AML-193 (cell line): Measurements from ENCODE around the gene MMUT.
"Not testable (repeated sequence)": the region's sequence is repeated elsewhere in the genome, so short reads cannot be mapped to it uniquely, and the experiment has no call there.

ENCODE experiments used
- DNase-seq, 2 experiments: peaks; one replicate each; lab custom pipeline; 2025; lab: John Stamatoyannopoulos, UW

The MMUT gene

GRCh38 chr6:49423817-49424216 is 39.2 kb downstream of the MMUT start:
- DNase-seq, result no peak

- DNase-seq, result no peak
These were observed 46.9 kb downstream of the MMUT start for GRCh38 chr6:49416195-49416594.

DNA sequence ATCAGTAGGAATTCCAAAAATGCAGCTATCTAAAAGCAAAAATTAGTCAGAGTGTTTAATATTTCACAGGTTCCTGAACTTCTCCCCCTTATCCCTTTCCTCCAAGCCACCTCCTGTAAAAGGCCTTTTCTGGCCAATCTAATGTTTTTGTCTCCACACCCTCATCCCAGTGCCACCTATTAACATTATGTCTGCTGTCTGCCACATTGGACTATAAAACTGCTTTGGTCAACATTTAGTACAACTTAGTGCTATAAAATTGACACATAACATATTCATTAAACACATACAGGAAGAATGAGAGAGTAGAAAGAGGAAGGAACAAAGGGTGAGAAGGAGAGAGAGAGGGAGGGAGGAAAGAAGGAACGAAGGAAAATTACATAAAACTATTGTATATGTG is 47.7 kb downstream of the MMUT start:
- no peak for DNase-seq

GRCh38 chr6:49410564-49410963 is 52.5 kb downstream of the MMUT start:
- no peak for DNase-seq

DNA sequence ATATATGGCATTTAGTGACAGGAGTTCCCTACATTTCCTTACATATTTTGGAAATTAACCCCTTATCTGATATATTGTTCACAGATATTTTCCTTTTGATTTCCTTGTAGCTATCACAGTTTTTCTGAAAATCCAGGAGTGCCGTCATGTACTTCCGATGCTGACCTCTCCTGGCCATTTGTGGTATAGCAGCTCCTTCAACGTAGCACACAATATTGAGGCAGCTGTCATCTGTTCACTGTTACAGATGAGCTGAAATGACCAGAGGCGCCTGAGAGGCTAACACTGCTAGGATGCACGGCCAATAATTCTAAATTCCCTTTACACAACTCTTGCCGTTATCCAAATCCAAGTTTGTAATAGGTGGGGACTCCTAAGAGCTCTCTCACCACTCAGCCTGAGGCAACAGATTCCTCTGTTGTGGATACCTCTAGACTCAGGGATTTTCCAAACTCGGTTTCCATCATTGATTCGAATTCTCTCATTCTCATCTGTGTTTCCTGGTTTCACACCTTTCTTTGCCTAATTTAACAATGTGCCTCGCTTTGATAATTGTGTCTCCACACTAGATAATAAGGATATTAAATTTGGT is 53.0 kb downstream of the MMUT start:
- peak; percentile 35 to 66 for DNase-seq

- no peak for DNase-seq
These were observed 56.6 kb downstream of the MMUT start for GRCh38 chr6:49406250-49406970.

DNA sequence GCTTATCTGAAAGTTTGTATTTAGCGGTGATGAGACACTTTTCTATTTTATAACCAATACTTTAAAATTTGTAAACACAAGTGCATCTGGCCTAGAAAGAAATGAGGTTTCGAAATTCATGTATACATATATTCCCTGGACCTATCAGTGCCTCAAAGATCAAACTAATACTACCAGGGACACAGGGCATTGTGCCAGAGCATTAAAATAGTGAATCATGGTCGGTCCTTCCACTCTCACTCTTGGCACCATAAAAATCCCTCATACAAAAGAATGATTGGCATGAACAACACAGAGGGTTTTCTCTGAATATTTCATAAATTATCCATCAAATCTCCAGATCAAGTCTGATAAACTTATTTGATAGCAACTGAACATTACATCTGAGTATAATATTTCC is 62.0 kb downstream of the MMUT start:
- DNase-seq, result no peak

GRCh38 chr6:49386667-49387508 is 76.2 kb downstream of the MMUT start:
- not testable (repeated sequence) for DNase-seq

DNA sequence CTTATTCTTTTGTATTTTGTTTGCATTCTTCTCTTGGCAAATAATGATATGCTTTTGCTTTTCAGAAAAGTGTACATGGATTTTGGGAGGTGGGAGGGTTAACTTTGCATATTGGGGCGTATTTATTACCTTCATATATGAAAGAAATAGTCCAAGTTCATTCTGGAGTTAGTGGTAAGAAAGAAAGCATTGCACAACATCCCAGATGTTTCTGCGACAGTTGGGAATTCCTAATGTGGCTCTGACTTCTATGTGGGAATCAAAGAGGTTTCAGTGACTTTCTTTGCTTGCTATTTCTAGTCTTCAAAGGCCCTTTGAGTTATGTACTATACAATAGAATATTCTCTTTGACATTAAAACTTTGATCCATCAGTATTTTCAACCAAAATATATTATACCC is 78.1 kb downstream of the MMUT start:
- DNase-seq, result no peak
